ENCODE measurements around the gene CHST11. TPM values are rescaled to one million over a fixed set of nuclear protein-coding genes. Genes with fewer than 3 reads are reported as not detected.

Gene CHST11
- total RNA-seq, 1 experiment from 2014 or later: 6.7 TPM

- no peak overlapping the region for H3K18ac ChIP-seq (ENCODE audit: insufficient read length, low read depth, low read length)
- Mint-ChIP-seq H3K36me3 (ENCODE audit: insufficient read depth in 1 of 3, low read depth in 3 of 3) (no peaks in the 10 kb centered on the region), H3K4me3 (no peak overlapping the region), H3K4me1 (peaks cover 20 to 25% of the 10 kb centered on the region in 2 experiments), H3K27me3 (ENCODE audit: low read depth) (no peaks in the 10 kb centered on the region; the same call in 1 of the 2 replicates), H3K9me3 (no peaks in the 10 kb centered on the region; a peak in 1 of 5 replicates), H3K27ac (peak overlapping the region in 1 of 3 experiments; percentile 3; a peak in 1 of 7 replicates)
- no peak overlapping the region for H2BK120ac ChIP-seq (ENCODE audit: low read depth, low read length, poor library complexity, severe bottlenecking)
- H2BK5ac ChIP-seq (ENCODE audit: insufficient read length, low read length): no peak overlapping the region
- no peak overlapping the region for H3K4me2 ChIP-seq (ENCODE audit: insufficient read depth, insufficient read length, low read length)
- H3T11ph ChIP-seq (ENCODE audit: low read length): no peak overlapping the region
- H4K5ac ChIP-seq (ENCODE audit: insufficient read length, low read depth, low read length): no peak overlapping the region
- no peaks in the 10 kb centered on the region for H3K23me2 ChIP-seq (ENCODE audit: insufficient read length, low read depth, low read length, poor library complexity, severe bottlenecking)
- no peak overlapping the region for H3K23ac ChIP-seq (ENCODE audit: insufficient read length, low read depth, low read length)
- H3K79me2 ChIP-seq (ENCODE audit: insufficient read depth, low read length): no peaks in the 10 kb centered on the region
- H2BK12ac ChIP-seq (ENCODE audit: insufficient read length, low read depth, low read length): no peak overlapping the region
- H3K79me1 ChIP-seq (ENCODE audit: insufficient read depth, low read depth, low read length, poor library complexity, severe bottlenecking): no peaks in the 10 kb centered on the region
- no peak overlapping the region for H3K9ac ChIP-seq (ENCODE audit: extremely low read depth, insufficient read length, low read length)
- no peak overlapping the region for H3K56ac ChIP-seq (ENCODE audit: insufficient read length, low read depth, low read length)
- no peak overlapping the region for H2AFZ ChIP-seq (ENCODE audit: low read length)
- DNase-seq: no peak
- no CpG with 5 or more reads among the region's 5 CpGs for WGBS (ENCODE audit: extremely low coverage, insufficient read length, low lambda C conversion rate)
- H3K4me1 ChIP-seq (ENCODE audit: insufficient read depth, low read length): no peaks in the 10 kb centered on the region; the same call in 1 of the 2 replicates
- no peak overlapping the region for H2AK5ac ChIP-seq (ENCODE audit: insufficient read length, low read length)
- H4K91ac ChIP-seq (ENCODE audit: insufficient read length, low read depth, low read length): no peak overlapping the region
- H4K8ac ChIP-seq (replicated peaks; ENCODE audit: insufficient read length, low read depth, low read length): no peak overlapping the region
- no peak overlapping the region for H3K27ac ChIP-seq (ENCODE audit: insufficient read length, low read depth, low read length)
- H2BK20ac ChIP-seq (ENCODE audit: low read depth, low read length, poor library complexity, severe bottlenecking): no peak overlapping the region
- H2BK15ac ChIP-seq (ENCODE audit: low read depth, low read length): no peak overlapping the region
- H3K4ac ChIP-seq (ENCODE audit: low read depth, low read length): no peak overlapping the region
- peaks cover 1% of the 10 kb centered on the region for H4K20me1 ChIP-seq (ENCODE audit: control insufficient read depth, insufficient read depth, insufficient read length)
- no peaks in the 10 kb centered on the region for H3K27me3 ChIP-seq (ENCODE audit: insufficient read depth, low read length)
- no peak for TF ChIP-seq CTCF (conservative IDR thresholded peaks at IDR 0.05)
- no peak overlapping the region for H3K14ac ChIP-seq (ENCODE audit: insufficient read depth, low read length)
- no peaks in the 10 kb centered on the region for H3K9me3 ChIP-seq (ENCODE audit: control insufficient read depth, low read depth, low read length)
Observed at GRCh38 chr12:104735801-104736200, 279.1 kb downstream of the CHST11 start.
